CD14-positive monocyte (primary cell): Measurements from ENCODE around the gene PBX3. TPM values are rescaled to one million over a fixed set of nuclear protein-coding genes. Genes with fewer than 3 reads are reported as not detected.

ENCODE experiments used
- DNase-seq, 3 donors: peaks; one replicate each; pipeline ENCODE4 v3.0.0-alpha.2; 2011 to 2022
- H2AFZ ChIP-seq: 2 replicates; pipeline ENCODE4 v1.6.0; 2012; ENCODE audit warnings: mild to moderate bottlenecking, low read depth, low read length, inconsistent platforms; ENCODE audit not compliant: insufficient read depth, poor library complexity, severe bottlenecking
- H3K27ac ChIP-seq, 2 donors: 1 replicate in 1 of 2; 2 replicates in 1 of 2; pipeline ENCODE4 v1.5.1; 2012 to 2013; ENCODE audit warnings: low read length in 2 of 2, control low read depth in 1 of 2, inconsistent platforms in 1 of 2, low read depth in 1 of 2, mild to moderate bottlenecking in 1 of 2
- H3K27me3 ChIP-seq, 2 donors: one replicate each; pipeline versions ENCODE4 v1.6.0 to v1.6.1; 2011 to 2013; ENCODE audit warnings: low read length in 2 of 2; ENCODE audit not compliant: control insufficient read depth in 2 of 2, insufficient read depth in 2 of 2
- H3K36me3 ChIP-seq, 2 donors: replicated peaks in 1 of 2; 1 replicate in 1 of 2; 2 replicates in 1 of 2; pipeline versions ENCODE4 v1.5.1 to v1.6.1; 2012 to 2013; ENCODE audit warnings: low read length in 2 of 2, control low read depth in 1 of 2, inconsistent platforms in 1 of 2, mild to moderate bottlenecking in 1 of 2; ENCODE audit not compliant: insufficient read depth in 2 of 2, control insufficient read depth in 1 of 2
- H3K4me1 ChIP-seq, 2 donors: 1 replicate in 1 of 2; 2 replicates in 1 of 2; pipeline versions ENCODE4 v1.5.1 to v1.6.1; 2012 to 2013; ENCODE audit warnings: low read length in 2 of 2, control low read depth in 1 of 2, inconsistent platforms in 1 of 2, mild to moderate bottlenecking in 1 of 2, moderate library complexity in 1 of 2; ENCODE audit not compliant: insufficient read depth in 2 of 2, control insufficient read depth in 1 of 2
- H3K4me2 ChIP-seq: replicated peaks from 2 replicates; pipeline ENCODE3; 2012; ENCODE audit warnings: low read length, moderate library complexity, mild to moderate bottlenecking; ENCODE audit not compliant: poor library complexity, severe bottlenecking; ENCODE audit errors: extremely low read depth
- H3K4me3 ChIP-seq, 3 experiments: fragments of 200-600 bp in 1 of 3; sonication (generic) in 1 of 3; replicated peaks in 1 of 3; 1 replicate in 2 of 3; 2 replicates in 1 of 3; pipeline ENCODE4 v1.5.1; 2011 to 2013; ENCODE audit warnings: low read length in 3 of 3, mild to moderate bottlenecking in 3 of 3, control low read depth in 2 of 3, low read depth in 2 of 3, inconsistent platforms in 1 of 3, moderate library complexity in 1 of 3
- H3K79me2 ChIP-seq: 2 replicates; pipeline ENCODE4 v1.6.0; 2012; ENCODE audit warnings: mild to moderate bottlenecking, control low read depth, inconsistent platforms, low read length, moderate library complexity; ENCODE audit not compliant: insufficient read depth
- H3K9ac ChIP-seq: 2 replicates; pipeline ENCODE4 v1.6.0; 2017; ENCODE audit warnings: low read length, mild to moderate bottlenecking; ENCODE audit not compliant: insufficient read depth, poor library complexity, severe bottlenecking
- H3K9me3 ChIP-seq, 2 donors: replicated peaks in 1 of 2; 1 replicate in 1 of 2; 2 replicates in 1 of 2; pipeline versions ENCODE4 v1.5.1 to v1.6.1; 2012 to 2013; ENCODE audit warnings: low read length in 2 of 2, control low read depth in 1 of 2; ENCODE audit not compliant: control insufficient read depth in 1 of 2, insufficient read depth in 1 of 2
- H4K20me1 ChIP-seq: 2 replicates; pipeline ENCODE4 v1.6.0; 2012; ENCODE audit warnings: mild to moderate bottlenecking, low read length, control low read depth, moderate library complexity; ENCODE audit not compliant: insufficient read depth
- H3K27ac Mint-ChIP-seq, 7 donors: one replicate each; pipeline ENCODE4 v1.8.0; 2020; ENCODE audit warnings: mild to moderate bottlenecking in 7 of 7, mixed read lengths in 7 of 7, moderate library complexity in 6 of 7, inconsistent platforms in 2 of 7
- H3K27me3 Mint-ChIP-seq, 3 donors: one replicate each; pipeline ENCODE4 v1.8.0; 2021 to 2022; ENCODE audit warnings: low read depth in 3 of 3, mild to moderate bottlenecking in 3 of 3, mixed read lengths in 3 of 3, moderate library complexity in 3 of 3, inconsistent platforms in 1 of 3
- H3K36me3 Mint-ChIP-seq, 2 donors: one replicate each; pipeline ENCODE4 v1.8.0; 2020; ENCODE audit warnings: mixed read lengths in 2 of 2, inconsistent platforms in 1 of 2, mild to moderate bottlenecking in 1 of 2
- H3K4me1 Mint-ChIP-seq: one replicate; pipeline ENCODE4 v1.8.0; 2020; ENCODE audit warnings: mild to moderate bottlenecking, mixed read lengths
- H3K4me3 Mint-ChIP-seq, 2 donors: one replicate each; pipeline ENCODE4 v1.8.0; 2020; ENCODE audit warnings: mild to moderate bottlenecking in 2 of 2, mixed read lengths in 2 of 2, moderate library complexity in 1 of 2
- H3K9me3 Mint-ChIP-seq, 7 donors: one replicate each; pipeline ENCODE4 v1.8.0; 2020 to 2022; ENCODE audit warnings: mixed read lengths in 7 of 7, mild to moderate bottlenecking in 6 of 7, moderate library complexity in 6 of 7, inconsistent platforms in 2 of 7
- WGBS: methylation state at CpG from one replicate; pipeline ENCODE4 v1.1.5; 2013; ENCODE audit warnings: missing lambda C conversion rate; ENCODE audit not compliant: insufficient coverage; 5-methylcytosine and 5-hydroxymethylcytosine counted together
- intact Hi-C, 2 donors: fragments of 100-400 bp; cut with micrococcal nuclease; formaldehyde crosslinking; loops; one replicate each; pipeline versions ENCODE4 v1.15.0 to v1.15.1; 2023
- polyA plus RNA-seq, 3 donors: library from polyadenylated mRNA; depleted of rRNA in 1 of 3; unstranded in 2 of 3; stranded (reverse) in 1 of 3; fragments of 300-500 nt in 2 of 3; fragments of >200 nt in 1 of 3; fragmentation: Illumina TruSeq in 2 of 3; gene quantifications; 1 replicate in 2 of 3; 2 replicates in 1 of 3; pipeline ENCODE4 v1.2.3, GENCODE V29; 2012 to 2021
- TF ChIP-seq, protein P1 (sequence below): fragments of 200-600 bp; IDR thresholded peaks from one replicate; pipeline ENCODE4 v1.8.0; 2022; ENCODE audit warnings: antibody characterized with exemption, mild to moderate bottlenecking

Gene PBX3
- polyA plus RNA-seq, 3 donors, result 6.6 to 22.7 (median 7.1) TPM

- H3K9ac ChIP-seq, result no peak overlapping the region
- H2AFZ ChIP-seq, result no peak overlapping the region
- no peak for DNase-seq
- H3K79me2 ChIP-seq, result peaks cover 22% of the 10 kb centered on the region
- H3K4me1 ChIP-seq, result peaks cover 14 to 28% of the 10 kb centered on the region in 2 donors
- WGBS, result no CpG with 5 or more reads among the region's 1 CpG
- Mint-ChIP-seq H3K27ac (peak overlapping the region in 1 of 7 donors; percentile 59), H3K4me3 (peak overlapping the region in 1 of 2 donors; percentile 95), H3K9me3 (peaks cover 0 to 5% (median 0%) of the 10 kb centered on the region in 7 donors), H3K27me3 (peaks cover 1 to 2% (median 1%) of the 10 kb centered on the region in 3 donors), H3K36me3 (peaks cover 2 to 3% of the 10 kb centered on the region in 2 donors), H3K4me1 (peaks cover 22% of the 10 kb centered on the region)
- H3K27ac ChIP-seq, result no peak overlapping the region
- peaks cover 5% of the 10 kb centered on the region for H4K20me1 ChIP-seq
- no peak overlapping the region for H3K4me3 ChIP-seq
- intact Hi-C loops, result loop anchor here (5.0 to 10.0 kb wide), 7 partner anchors 33 to 190 kb away; partner anchors contain the start of gene MAPKAP1 (in 1 of the 2)
- H3K36me3 ChIP-seq, result no peaks in the 10 kb centered on the region
- peak overlapping the region; percentile 81 for H3K4me2 ChIP-seq
- H3K27me3 ChIP-seq, result no peaks in the 10 kb centered on the region
- H3K9me3 ChIP-seq, result no peaks in the 10 kb centered on the region
- TF ChIP-seq, protein P1, sequence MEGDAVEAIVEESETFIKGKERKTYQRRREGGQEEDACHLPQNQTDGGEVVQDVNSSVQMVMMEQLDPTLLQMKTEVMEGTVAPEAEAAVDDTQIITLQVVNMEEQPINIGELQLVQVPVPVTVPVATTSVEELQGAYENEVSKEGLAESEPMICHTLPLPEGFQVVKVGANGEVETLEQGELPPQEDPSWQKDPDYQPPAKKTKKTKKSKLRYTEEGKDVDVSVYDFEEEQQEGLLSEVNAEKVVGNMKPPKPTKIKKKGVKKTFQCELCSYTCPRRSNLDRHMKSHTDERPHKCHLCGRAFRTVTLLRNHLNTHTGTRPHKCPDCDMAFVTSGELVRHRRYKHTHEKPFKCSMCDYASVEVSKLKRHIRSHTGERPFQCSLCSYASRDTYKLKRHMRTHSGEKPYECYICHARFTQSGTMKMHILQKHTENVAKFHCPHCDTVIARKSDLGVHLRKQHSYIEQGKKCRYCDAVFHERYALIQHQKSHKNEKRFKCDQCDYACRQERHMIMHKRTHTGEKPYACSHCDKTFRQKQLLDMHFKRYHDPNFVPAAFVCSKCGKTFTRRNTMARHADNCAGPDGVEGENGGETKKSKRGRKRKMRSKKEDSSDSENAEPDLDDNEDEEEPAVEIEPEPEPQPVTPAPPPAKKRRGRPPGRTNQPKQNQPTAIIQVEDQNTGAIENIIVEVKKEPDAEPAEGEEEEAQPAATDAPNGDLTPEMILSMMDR, result no peak
Observed at GRCh38 chr9:125745018-125745417, 2.2 kb upstream of the PBX3 start.

DNA sequence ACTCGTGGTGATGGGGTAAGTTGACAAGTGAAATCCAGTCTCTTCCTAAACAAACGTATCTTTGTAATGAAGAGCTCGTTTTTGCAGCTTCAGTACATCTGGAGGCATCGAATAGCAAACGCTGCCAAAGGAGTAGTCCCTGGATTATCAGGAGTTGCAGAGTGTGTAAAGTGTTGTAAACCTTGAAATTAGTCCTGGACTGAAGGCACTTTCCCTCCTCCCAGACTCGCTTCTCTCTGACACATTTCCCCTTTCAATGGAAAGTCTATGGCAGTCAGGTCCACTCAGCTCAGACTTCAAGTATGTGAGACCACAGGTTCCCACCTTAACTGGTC, 1.5 kb upstream of the PBX3 start:
- TF ChIP-seq, protein P1, result no peak
- Histone ChIP-seq H3K27me3 (no peaks in the 10 kb centered on the region), H4K20me1 (peaks cover 8% of the 10 kb centered on the region), H3K4me2 (peak overlapping the region; percentile 81), H3K36me3 (no peaks in the 10 kb centered on the region), H3K9ac (no peak overlapping the region), H3K27ac (peak overlapping the region; percentile 58 to 75), H3K4me1 (peaks cover 14 to 35% of the 10 kb centered on the region in 2 donors), H2AFZ (peak overlapping the region; percentile 83), H3K9me3 (no peaks in the 10 kb centered on the region), H3K4me3 (peak overlapping the region; percentile 58 to 83 (median 64)), H3K79me2 (peaks cover 29% of the 10 kb centered on the region)
- intact Hi-C loops, result loop anchor here (2.0 to 10.0 kb wide), 8 partner anchors 33 to 191 kb away; partner anchors contain the start of gene MAPKAP1 (in 1 of the 2)
- Mint-ChIP-seq H3K4me3 (peak overlapping the region; percentile 91 to 95), H3K27ac (peak overlapping the region in 4 of 7 donors; percentile 6 to 96 (median 92)), H3K27me3 (peaks cover 0 to 2% (median 1%) of the 10 kb centered on the region in 3 donors), H3K9me3 (peaks cover 0 to 3% (median 0%) of the 10 kb centered on the region in 7 donors), H3K36me3 (peaks cover 6 to 7% of the 10 kb centered on the region in 2 donors), H3K4me1 (peaks cover 27% of the 10 kb centered on the region)
- DNase-seq, result no peak
- WGBS, result 0% methylated on average over 1 of the region's 6 CpGs
